ENCODE data around the gene GP5.

GRCh38 chr3:194373028-194373427 is 26.0 kb downstream of the GP5 start:
- TF ChIP-seq CTCF (IDR thresholded peaks at IDR 0.05) = no peak
- TF ChIP-seq EZH2 (IDR thresholded peaks at IDR 0.05; ENCODE audit: borderline replicate concordance, insufficient read depth, low read depth, low read length, poor library complexity, severe bottlenecking) = no peak
